ENCODE measurements around the gene ACSS1.

The ACSS1 gene

GRCh38 chr20:25058847-25059810, 1.2 kb upstream of the ACSS1 start:
- H3K4me3 Mint-ChIP-seq = peak overlapping the region; percentile 87
- peak overlapping the region; percentile 92 for H3K27ac Mint-ChIP-seq
- H3K36me3 Mint-ChIP-seq = no peaks in the 10 kb centered on the region
- no peak for ATAC-seq (replicated peaks)
- H3K4me1 Mint-ChIP-seq = peaks cover 40 to 57% of the 10 kb centered on the region in 2 donors
- DNase-seq = no peak
- H3K9me3 Mint-ChIP-seq = no peaks in the 10 kb centered on the region
- no peaks in the 10 kb centered on the region for H3K27me3 Mint-ChIP-seq

GRCh38 chr20:25057234-25058050, 497 bp downstream of the ACSS1 start:
- DNase-seq = peak; percentile 69
- Mint-ChIP-seq H3K4me1 (peaks cover 45 to 61% of the 10 kb centered on the region in 2 donors), H3K36me3 (peaks cover 0 to 4% of the 10 kb centered on the region in 2 donors), H3K27me3 (no peaks in the 10 kb centered on the region), H3K27ac (peak overlapping the region; percentile 86), H3K9me3 (no peaks in the 10 kb centered on the region), H3K4me3 (peak overlapping the region; percentile 82 to 87)
- ATAC-seq (replicated peaks) = peak; percentile 51 to 53

- peak overlapping the region; percentile 82 to 87 for H3K4me3 Mint-ChIP-seq
- H3K9me3 Mint-ChIP-seq = no peaks in the 10 kb centered on the region
- peaks cover 0 to 4% of the 10 kb centered on the region in 2 donors for H3K36me3 Mint-ChIP-seq
- H3K27me3 Mint-ChIP-seq = no peaks in the 10 kb centered on the region
- H3K4me1 Mint-ChIP-seq = peaks cover 49 to 65% of the 10 kb centered on the region in 2 donors
- peak overlapping the region; percentile 88 for H3K27ac Mint-ChIP-seq
- DNase-seq = no peak
- no peak for ATAC-seq (replicated peaks)
Measured at GRCh38 chr20:25056690-25057233, 1.2 kb downstream of the ACSS1 start.

GRCh38 chr20:25055711-25056495, 2.0 kb downstream of the ACSS1 start:
- DNase-seq = no peak
- H3K36me3 Mint-ChIP-seq = peaks cover 0 to 9% of the 10 kb centered on the region in 2 donors
- H3K4me3 Mint-ChIP-seq = peak overlapping the region; percentile 82 to 87
- H3K27ac Mint-ChIP-seq = peak overlapping the region; percentile 25
- H3K4me1 Mint-ChIP-seq = peaks cover 51 to 74% of the 10 kb centered on the region in 2 donors
- ATAC-seq (replicated peaks) = no peak
- no peaks in the 10 kb centered on the region for H3K9me3 Mint-ChIP-seq
- no peaks in the 10 kb centered on the region for H3K27me3 Mint-ChIP-seq

GRCh38 chr20:25054995-25055629, 2.8 kb downstream of the ACSS1 start:
- ATAC-seq (replicated peaks) (no peak), DNase-seq (no peak)
- no peak overlapping the region for H3K4me3 Mint-ChIP-seq
- H3K36me3 Mint-ChIP-seq = peaks cover 0 to 10% of the 10 kb centered on the region in 2 donors
- no peaks in the 10 kb centered on the region for H3K9me3 Mint-ChIP-seq
- H3K27me3 Mint-ChIP-seq = no peaks in the 10 kb centered on the region
- peaks cover 58 to 82% of the 10 kb centered on the region in 2 donors for H3K4me1 Mint-ChIP-seq
- no peak overlapping the region for H3K27ac Mint-ChIP-seq

GRCh38 chr20:25054096-25054820, 3.7 kb downstream of the ACSS1 start:
- H3K36me3 Mint-ChIP-seq = peaks cover 0 to 10% of the 10 kb centered on the region in 2 donors
- no peaks in the 10 kb centered on the region for H3K9me3 Mint-ChIP-seq
- ATAC-seq (replicated peaks) = no peak
- no peak overlapping the region for H3K27ac Mint-ChIP-seq
- no peak for DNase-seq
- peak overlapping the region in 1 of 2 donors; percentile 23 for H3K4me3 Mint-ChIP-seq
- peaks cover 60 to 87% of the 10 kb centered on the region in 2 donors for H3K4me1 Mint-ChIP-seq
- H3K27me3 Mint-ChIP-seq = no peaks in the 10 kb centered on the region

GRCh38 chr20:25053255-25054031, 4.5 kb downstream of the ACSS1 start:
- H3K4me3 Mint-ChIP-seq = peak overlapping the region; percentile 77 to 78
- no peaks in the 10 kb centered on the region for H3K9me3 Mint-ChIP-seq
- ATAC-seq (replicated peaks) = no peak
- peaks cover 0 to 10% of the 10 kb centered on the region in 2 donors for H3K36me3 Mint-ChIP-seq
- peaks cover 63 to 89% of the 10 kb centered on the region in 2 donors for H3K4me1 Mint-ChIP-seq
- no peaks in the 10 kb centered on the region for H3K27me3 Mint-ChIP-seq
- DNase-seq = no peak
- peak overlapping the region; percentile 98 for H3K27ac Mint-ChIP-seq

- Mint-ChIP-seq H3K4me3 (peak overlapping the region; percentile 77 to 78), H3K4me1 (peaks cover 63 to 89% of the 10 kb centered on the region in 2 donors), H3K27ac (peak overlapping the region; percentile 98), H3K9me3 (no peaks in the 10 kb centered on the region), H3K27me3 (no peaks in the 10 kb centered on the region), H3K36me3 (peaks cover 0 to 10% of the 10 kb centered on the region in 2 donors)
- DNase-seq (peak; percentile 36), ATAC-seq (replicated peaks) (peak; percentile 18 to 41)
Measured at GRCh38 chr20:25052255-25053194, 5.4 kb downstream of the ACSS1 start.

- no peak for DNase-seq
- no peak for ATAC-seq (replicated peaks)
- H3K36me3 Mint-ChIP-seq = peaks cover 2 to 17% of the 10 kb centered on the region in 2 donors
- no peak overlapping the region for H3K4me3 Mint-ChIP-seq
- H3K27ac Mint-ChIP-seq = peak overlapping the region; percentile 72
- H3K9me3 Mint-ChIP-seq = no peaks in the 10 kb centered on the region
- H3K4me1 Mint-ChIP-seq = peaks cover 63 to 82% of the 10 kb centered on the region in 2 donors
- no peaks in the 10 kb centered on the region for H3K27me3 Mint-ChIP-seq
Measured at GRCh38 chr20:25051386-25052155, 6.4 kb downstream of the ACSS1 start.

GRCh38 chr20:25050501-25051350, 7.2 kb downstream of the ACSS1 start:
- H3K27ac Mint-ChIP-seq = peak overlapping the region; percentile 68
- DNase-seq (no peak), ATAC-seq (replicated peaks) (no peak)
- no peaks in the 10 kb centered on the region for H3K27me3 Mint-ChIP-seq
- no peak overlapping the region for H3K4me3 Mint-ChIP-seq
- H3K36me3 Mint-ChIP-seq = peaks cover 2 to 21% of the 10 kb centered on the region in 2 donors
- H3K9me3 Mint-ChIP-seq = no peaks in the 10 kb centered on the region
- H3K4me1 Mint-ChIP-seq = peaks cover 57 to 81% of the 10 kb centered on the region in 2 donors

Data from stimulated activated naive B cell treated with anti-CD40 and anti-IgM and Interleukin-4, amounts not matched to agents 10 μg/mL and 1 μg/mL and 100 μg/mL, for 72 hours (primary cell).